Heart left ventricle (tissue), 13 donors: ENCODE measurements around the gene AGO4.

Experiments used
- POLR2A ChIP-seq, 2 donors: fragments of 450-650 bp; IDR thresholded peaks; one replicate each; pipeline ENCODE4 v1.6.1; 2017; ENCODE audit warnings: antibody characterized with exemption in 2 of 2, mild to moderate bottlenecking in 2 of 2, moderate library complexity in 2 of 2
- TF ChIP-seq, protein P1 (sequence below), 12 donors: fragments of 200-600 bp; sonication (generic) in 4 of 12; IDR thresholded peaks; one replicate each; pipeline versions ENCODE4 v1.5.0 to v1.8.0; 2018 to 2022; ENCODE audit warnings: antibody characterized with exemption in 12 of 12, mild to moderate bottlenecking in 5 of 12
- donor health status: ischemic (EF 13 %, LVEDD 7.1; RV severe dilation, severe dysfunction).
- donor health status: DM: no; HTN: yes; CAD: no.
- donor health status: DM: no; HTN: no; CAD: no.
- donor health status: ischemic (EF 25% LVEDD 6.9; RV normal size, moderate dysfunction).
- donor health status: ischemic (EF 25% LVEDD 5.7; RV mildly dilated, moderate dysfunction).
- donor health status: ischemic (EF 35%, LVEDD 5.7; RV mildly dilated, moderate dysfunction).
- donor health status: nonischemic (EF 11% LVEDD 7.7; RV severe dilation, severe dysfunction).
- donor health status: DM: yes; HTN: yes; CAD: no.
- donor health status: PGD.
- donor health status: ischemic (EF 29% LVEDD 5.4; RV normal size, mild dysfunction).
- donor health status: nonischemic (EF 23%, LVEDD 6.1; RV moderate dilation, normal function).

DNA sequence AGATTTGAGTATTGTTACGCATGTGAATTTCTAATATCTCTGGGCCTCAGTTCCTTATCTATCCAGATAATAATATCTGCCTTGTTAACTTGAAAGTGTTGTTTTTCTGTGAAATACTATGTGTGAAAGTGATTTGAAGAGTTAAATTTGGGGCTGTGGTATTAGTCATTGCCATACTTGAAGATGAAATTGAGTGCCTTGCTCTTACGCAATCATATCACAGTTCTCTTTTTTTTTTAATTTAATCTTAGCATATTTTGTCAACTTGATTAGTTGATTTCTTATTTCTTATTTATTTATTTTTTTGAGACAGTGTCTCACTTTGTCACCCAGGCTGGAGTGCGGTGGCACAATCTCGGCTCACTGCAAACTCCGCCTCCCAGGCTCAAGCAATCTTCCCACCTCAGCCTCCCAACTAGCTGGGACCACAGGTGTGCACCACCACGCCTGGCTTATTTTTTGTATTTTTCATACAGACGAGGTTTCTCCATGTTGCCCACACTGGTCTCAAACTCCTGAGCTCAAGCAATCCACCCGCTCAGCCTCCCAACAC, 31.0 kb downstream of the AGO4 start:
- TF ChIP-seq, protein P1, sequence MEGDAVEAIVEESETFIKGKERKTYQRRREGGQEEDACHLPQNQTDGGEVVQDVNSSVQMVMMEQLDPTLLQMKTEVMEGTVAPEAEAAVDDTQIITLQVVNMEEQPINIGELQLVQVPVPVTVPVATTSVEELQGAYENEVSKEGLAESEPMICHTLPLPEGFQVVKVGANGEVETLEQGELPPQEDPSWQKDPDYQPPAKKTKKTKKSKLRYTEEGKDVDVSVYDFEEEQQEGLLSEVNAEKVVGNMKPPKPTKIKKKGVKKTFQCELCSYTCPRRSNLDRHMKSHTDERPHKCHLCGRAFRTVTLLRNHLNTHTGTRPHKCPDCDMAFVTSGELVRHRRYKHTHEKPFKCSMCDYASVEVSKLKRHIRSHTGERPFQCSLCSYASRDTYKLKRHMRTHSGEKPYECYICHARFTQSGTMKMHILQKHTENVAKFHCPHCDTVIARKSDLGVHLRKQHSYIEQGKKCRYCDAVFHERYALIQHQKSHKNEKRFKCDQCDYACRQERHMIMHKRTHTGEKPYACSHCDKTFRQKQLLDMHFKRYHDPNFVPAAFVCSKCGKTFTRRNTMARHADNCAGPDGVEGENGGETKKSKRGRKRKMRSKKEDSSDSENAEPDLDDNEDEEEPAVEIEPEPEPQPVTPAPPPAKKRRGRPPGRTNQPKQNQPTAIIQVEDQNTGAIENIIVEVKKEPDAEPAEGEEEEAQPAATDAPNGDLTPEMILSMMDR (IDR thresholded peaks at IDR 0.05) = no peak
- no peak for TF ChIP-seq POLR2A (IDR thresholded peaks at IDR 0.05)
